Occipital lobe (tissue), 2 donors: ENCODE data around the gene PHACTR2. TPM values are rescaled to one million over a fixed set of nuclear protein-coding genes. Genes with fewer than 3 reads are reported as not detected.
"Not testable (repeated sequence)": the region's sequence is repeated elsewhere in the genome, so short reads cannot be mapped to it uniquely, and the experiment has no call there.

Source experiments
- DNase-seq: peaks from one replicate; lab custom pipeline; 2025; lab: John Stamatoyannopoulos, UW
- total RNA-seq: library from RNA; depleted of rRNA; stranded (reverse); fragments of >200 nt; gene quantifications from one replicate; pipeline ENCODE4 v1.2.3, GENCODE V29; 2014

The PHACTR2 gene
- total RNA-seq, 1 donor from 2014 or later: 20.6 TPM

DNA sequence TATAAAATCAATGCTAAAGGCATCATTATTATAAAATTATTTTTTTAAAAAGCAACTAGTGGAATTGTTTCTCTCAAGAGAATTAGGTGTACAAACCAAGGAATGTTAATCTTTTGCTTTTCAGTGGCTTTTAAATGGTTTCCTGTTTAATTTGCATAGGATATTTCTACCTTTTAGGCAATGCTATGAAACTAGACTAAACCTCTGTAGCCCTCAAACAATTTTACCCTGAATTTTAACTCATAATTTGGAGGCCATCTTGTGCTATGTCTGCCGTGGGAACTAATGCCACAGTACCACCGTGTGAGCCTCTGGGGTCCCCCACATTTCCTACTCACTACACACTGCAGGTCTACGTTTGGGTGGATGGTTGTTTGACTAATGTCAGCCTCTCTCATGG is 20.6 kb downstream of the PHACTR2 start:
- no peak for DNase-seq

DNA sequence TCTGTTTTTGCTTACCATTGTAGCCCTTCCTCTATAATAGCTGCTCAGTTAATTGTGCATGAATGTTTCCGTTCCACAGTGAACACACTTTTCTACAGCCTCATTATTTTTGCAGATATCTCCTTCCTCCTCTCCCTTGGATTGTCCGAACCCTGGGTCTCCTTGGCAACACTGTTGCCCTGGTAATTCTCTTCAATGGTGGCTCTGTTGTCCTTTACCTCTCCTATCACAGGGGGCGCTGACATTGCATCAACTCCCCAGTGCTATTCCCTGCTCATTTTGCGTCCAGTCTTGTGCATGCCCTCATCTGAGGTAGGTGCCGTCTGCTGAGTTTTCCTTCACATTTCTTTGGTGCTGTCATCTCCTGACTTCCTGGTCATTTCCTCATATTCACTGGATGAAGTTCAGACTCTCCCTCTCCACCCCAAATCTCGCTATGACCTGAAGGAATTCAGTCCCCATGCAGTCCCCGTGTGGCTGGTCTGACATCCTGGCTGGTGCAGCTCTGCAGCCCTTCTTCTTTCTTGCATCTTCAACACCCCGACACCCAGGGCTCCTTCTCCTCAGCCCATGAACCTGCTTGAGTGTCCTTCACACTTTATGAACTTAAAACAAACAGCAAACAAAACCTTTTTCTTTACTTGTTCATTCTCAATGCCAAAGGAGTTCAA is 21.1 kb downstream of the PHACTR2 start:
- no peak for DNase-seq

DNA sequence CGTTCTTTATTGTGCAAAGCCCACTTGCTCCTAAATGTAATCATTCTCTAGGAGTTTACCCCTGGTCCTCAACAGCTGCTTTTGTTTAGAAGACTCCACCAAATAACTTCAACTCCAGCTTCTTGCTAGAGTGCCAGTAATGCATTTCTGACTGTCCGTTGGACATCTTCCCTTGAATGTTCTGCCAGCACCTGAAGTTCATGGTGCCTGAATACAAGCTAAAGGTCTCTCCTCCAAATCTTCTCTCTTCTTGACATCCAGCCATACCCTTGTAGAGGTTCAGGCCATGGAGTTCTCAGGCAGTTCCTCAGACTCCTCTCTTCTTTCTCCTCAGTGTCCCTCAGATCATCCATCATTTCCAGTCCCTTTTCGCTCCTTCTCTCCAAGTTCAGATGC is 21.7 kb downstream of the PHACTR2 start:
- no peak for DNase-seq

DNA sequence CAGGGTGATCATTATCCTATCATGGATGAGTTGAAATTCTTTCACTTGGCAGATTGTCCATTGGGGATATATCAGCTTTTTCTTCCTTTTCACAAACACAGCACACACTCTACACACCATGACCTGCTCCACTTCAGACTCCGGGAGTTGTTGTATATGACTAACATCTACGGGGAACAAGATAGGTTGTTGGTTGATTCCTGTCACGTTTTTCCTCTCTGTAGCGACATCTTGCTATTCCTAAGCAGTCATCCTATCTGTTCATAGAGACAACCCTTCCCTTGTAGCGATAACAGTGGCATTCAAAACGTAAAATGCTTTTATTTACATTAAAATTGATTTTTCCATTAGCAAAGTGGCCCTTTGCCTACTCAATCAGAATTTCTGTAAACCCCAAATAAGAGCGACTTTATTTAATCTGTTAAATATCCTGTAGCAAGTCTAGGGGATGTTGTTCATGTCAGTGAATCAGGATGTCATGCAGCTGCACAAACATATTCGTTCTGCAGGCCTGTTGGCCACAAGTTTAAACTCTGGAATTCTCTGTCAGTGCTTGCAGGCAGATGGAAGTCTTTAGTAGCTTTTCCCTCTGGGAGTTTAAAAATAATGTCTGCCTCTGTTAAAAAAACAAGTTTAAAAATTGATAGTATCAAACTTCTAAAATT is 23.1 kb downstream of the PHACTR2 start:
- DNase-seq: no peak

DNA sequence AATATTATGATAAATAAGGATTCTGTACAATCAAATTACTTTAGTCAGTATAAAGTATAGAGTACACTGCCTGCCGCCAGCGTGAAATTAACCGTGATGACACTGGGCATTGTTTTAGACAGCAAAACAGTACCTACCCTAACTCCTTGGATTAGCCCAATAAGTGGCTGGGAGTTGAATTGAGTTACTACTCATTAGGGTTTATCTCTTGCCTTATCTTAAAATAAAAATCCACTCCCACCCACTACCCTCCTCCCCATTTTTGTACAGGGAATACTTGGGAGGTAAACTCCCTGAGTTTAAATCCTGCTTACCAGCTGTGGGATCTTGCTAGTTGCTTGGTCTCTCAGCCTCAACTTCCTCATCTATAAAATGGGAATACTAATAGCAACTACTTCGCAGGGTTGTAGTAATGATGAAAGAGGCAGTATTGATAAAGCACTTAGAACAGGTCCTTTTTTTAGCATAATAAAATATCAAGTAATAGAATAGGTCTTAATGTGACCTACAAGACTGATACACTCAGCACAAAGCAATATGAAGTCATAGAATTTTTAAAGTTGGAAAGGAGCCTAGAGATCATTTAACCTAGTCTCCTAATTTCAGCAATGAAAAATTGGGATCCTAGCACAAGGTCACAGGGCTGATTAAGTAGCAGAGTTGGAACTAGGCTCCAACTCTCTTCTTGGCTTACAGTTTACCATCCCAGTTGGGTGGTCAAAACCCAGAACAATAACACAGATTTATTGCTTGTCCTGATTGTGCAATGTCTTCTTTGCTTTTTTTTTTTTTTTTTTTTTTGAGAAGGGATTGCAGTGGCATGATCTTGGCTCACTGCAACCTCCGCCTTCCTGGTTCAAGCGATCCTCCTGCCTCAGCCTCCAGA is 23.8 kb downstream of the PHACTR2 start:
- no peak for DNase-seq

DNA sequence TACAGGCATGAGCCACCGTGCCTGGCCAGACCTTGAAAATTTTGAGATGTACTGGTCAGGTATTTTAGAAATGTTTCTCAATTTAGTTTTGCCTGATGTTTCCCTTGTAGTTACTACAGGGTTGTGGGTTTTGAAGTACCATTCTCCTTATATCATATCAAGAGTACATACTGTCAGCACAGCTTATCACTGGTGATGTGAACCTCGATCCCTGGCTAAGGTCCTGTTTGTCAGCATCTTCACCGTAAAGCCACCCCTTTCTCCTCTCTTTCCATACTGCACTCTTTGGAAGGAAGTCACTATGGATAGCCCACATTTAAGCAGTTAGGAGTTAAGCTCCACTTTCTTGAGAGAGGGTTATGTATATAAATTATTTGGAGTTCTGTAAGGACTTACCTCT is 27.8 kb downstream of the PHACTR2 start:
- no peak for DNase-seq

DNA sequence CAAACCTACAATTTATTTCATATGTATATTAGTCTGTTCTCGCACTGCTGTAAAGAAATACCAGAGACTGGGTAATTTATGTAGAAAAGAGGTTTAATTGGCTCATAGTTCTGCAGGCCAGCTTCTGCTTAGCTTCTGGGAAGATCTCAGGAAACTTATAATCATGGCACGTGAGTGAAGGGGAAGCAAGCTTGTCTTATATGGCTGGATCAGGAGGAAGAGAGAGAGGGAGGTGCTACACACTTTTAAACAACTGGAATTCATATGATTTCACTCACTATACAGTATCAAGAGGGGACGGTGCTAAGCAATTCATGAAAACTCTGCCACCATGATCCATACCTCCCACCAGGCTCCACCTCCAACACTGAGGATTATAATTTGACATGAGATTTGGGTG is 29.9 kb downstream of the PHACTR2 start:
- no peak for DNase-seq

DNA sequence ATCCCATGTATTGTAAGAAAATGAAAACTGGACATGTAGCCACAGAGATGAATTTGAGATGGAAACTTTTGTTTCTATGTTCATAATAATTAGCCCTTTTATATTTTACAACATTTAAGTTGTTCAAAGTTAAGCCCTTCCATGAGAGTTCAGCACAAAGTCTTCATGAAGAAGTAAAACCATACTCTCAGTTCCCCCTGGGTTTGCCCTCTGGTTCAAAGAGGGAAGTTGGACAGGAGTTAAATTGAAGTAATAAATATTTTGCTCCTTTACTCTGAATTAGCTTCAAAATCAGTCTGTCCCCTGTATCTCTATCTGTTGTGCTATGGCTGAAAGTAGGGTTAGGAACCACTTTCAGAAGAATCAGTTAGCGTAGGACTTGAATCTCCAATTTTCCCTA is 31.1 kb downstream of the PHACTR2 start:
- no peak for DNase-seq

DNA sequence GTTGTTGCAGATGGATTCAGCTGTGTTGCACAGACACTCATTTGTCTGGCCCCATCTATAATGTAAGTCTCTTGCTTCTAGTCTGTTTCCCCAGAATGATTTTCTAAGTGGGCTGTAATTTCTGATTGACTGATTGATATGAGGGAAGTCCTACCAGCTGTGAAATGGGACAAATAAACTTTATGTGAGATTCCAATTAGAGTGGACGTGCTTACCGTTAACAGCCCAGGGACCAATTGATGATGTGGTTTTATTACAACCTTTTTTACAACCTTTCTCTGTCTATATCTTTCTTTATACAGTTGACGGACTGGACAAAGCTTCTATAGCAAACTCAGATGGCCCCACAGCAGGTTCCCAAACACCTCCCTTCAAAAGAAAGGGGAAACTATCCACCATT is 33.9 kb downstream of the PHACTR2 start:
- DNase-seq: no peak

DNA sequence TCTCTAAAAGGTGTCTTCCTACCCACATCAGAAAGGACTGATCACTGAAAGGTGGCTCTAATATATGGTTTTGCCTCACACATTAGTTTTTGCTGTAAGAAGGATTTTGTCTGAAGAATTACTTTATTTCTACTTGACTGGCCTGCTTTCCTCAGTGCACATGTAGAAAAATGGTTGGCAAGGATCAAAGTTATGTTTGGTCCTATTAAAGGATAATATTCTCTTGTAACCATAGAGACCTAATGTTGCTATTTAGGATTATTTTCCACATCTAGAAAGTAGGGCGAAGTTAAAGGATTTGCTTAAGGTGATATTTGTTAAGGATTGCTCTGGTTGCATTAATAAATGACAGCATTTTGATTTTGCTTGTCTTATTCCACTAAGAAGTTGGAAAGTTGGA is 40.7 kb downstream of the PHACTR2 start:
- no peak for DNase-seq

DNA sequence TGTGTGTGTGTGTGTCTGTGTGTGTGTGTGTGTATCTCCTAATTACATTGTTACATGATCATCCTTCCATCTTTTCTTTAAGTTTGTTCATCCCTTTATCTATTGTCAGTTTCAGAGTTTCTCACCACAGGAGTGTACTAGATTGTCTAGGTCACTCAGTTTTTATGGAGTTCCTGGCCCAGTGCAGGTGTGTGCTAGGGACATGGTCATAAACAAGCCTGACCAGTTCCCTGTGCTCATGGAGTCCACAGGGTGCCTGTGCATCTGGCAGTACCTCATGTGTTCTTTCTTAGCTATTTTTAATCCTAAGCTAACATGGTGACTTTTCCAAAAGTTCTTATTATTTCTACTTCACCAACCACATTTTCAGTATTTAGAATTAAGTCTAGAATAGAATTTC is 43.9 kb downstream of the PHACTR2 start:
- no peak for DNase-seq

DNA sequence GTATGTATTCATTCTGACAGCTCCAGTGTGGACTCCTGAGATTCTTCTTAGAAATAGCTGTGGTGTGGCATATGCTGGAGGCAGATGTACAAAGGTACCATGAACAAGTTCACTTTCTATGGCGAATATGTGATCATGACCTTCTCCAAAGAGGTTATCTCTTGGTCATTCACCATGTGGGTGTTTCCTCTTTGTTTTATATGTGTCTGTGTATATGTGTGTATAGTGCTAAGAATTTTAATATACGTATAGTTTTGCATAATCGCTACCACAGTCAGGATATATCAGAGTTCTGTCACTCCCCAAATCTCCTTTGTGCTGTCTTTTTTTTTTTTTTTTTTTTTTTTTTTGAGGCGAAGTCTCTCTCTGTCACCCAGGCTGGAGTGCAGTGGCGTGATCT is 47.1 kb downstream of the PHACTR2 start:
- DNase-seq: no peak

DNA sequence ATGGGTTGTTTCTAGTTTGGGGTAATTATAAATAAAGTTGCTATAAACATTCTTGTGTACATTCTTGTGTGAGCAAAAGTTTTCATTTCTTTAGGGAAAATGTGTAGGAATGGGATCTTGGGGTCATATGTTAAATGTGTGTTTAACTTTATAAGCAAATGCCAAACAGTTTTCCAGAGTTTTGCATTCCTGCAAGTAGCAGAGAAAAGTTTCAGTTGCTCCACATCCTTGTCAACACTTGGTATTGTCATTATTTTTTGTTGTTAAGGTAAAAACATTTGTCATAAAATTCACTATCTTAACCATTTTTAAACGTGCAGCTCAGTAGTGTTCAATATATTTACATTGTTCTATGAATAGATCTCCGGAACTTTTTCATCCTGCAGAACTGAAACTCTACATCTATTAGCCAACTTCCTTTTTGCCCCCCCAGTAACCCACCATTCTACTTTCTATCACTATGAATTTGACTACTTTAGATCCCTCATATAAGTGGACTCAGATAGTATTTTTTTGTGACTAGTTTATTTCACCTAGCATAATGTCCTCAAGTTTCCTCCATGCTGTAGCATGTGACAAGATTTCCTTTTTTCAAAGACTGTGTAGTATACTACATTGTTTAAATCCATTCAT is 48.4 kb downstream of the PHACTR2 start:
- DNase-seq: no peak

DNA sequence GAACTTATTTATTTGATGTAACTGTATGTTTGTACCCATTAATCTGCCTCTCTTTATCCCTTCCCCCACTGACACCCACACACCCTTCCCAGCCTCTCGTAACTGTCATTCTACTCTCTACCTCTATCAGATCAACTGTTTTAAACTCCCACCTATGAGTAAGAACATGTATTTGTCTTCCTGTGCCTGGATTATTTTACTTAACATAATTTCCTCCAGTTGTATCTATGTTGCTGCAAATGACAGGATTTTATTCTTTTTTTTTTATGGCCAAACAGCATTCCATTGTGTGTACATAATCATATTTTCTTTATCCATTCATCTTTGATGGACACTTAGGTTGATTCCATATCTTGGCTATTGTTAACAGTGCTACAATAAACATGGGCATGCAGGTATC is 49.3 kb downstream of the PHACTR2 start:
- no peak for DNase-seq

DNA sequence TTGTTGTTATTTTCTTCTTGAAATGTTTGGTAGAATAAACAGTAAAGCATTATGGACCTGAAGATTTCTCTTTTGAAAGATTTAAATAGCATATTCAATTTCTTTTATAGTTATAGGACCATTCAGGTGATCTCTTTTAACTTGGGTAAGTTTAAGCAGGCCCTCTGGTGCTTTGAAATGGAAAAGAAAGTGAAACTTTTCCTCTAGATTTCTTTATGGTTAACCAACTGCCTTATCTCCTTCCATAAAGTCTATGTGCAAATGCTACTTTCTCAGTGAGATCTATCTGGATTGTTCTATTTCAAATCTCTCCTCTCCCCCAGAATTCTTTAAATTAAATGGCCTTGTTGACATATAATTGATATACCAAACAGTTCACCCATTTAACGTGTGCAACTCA is 54.0 kb downstream of the PHACTR2 start:
- no peak for DNase-seq

DNA sequence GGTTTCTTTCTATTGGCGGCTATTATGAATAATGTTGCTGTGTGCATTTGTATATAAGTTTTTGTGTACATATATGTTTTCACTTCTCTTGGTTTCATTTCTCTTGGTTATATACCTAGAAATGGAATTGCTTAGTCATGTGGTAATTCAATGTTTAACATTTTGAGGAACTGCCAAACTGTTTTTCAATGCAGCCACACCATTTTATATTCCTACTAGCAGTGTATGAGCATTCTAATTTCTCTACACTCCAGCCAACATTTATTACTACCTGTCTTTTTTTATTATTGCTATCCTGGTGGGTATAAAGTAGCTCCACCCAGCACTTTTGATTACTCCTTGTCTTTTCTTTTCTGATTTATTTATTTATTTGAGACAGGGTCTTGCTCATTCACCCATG is 54.8 kb downstream of the PHACTR2 start:
- no peak for DNase-seq

DNA sequence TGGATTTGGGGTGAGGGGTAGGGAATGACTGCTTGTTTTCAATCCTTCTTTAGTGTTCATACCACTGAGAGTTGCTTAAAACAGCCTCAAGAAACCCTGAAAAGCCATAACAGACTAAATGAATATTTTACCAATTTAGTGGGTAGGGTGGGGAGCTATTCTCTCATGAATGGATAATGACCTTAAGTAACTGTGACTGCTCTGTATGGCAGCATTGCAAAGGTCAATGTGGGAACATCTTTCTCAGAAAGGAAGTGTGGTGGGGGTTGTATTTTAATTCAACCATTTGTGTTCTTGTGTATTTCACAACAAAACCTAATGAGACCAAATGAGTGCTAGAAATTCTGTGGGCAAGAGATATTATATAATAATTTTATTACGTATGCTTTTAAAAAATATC is 55.7 kb downstream of the PHACTR2 start:
- DNase-seq: no peak

DNA sequence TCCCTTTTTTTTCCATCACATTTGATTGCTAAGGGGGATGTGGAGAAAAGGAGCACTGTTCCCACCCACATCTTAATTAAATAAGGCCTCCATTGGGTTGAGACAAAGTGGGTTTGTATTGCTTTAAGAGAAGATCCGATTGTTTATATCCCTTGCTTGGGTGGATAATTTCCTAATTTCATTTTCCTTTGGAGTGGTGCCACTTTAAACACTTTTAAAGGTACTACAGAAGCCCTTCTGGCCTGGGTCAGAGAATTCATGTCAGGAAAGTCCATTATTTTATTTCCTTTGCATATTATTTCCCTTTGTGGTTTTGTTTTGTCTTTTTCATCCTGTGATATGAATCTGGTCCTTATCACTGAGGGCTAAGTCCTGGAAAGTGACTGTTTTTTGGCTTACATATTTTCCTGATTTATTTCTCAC is 56.9 kb downstream of the PHACTR2 start:
- DNase-seq: no peak

DNA sequence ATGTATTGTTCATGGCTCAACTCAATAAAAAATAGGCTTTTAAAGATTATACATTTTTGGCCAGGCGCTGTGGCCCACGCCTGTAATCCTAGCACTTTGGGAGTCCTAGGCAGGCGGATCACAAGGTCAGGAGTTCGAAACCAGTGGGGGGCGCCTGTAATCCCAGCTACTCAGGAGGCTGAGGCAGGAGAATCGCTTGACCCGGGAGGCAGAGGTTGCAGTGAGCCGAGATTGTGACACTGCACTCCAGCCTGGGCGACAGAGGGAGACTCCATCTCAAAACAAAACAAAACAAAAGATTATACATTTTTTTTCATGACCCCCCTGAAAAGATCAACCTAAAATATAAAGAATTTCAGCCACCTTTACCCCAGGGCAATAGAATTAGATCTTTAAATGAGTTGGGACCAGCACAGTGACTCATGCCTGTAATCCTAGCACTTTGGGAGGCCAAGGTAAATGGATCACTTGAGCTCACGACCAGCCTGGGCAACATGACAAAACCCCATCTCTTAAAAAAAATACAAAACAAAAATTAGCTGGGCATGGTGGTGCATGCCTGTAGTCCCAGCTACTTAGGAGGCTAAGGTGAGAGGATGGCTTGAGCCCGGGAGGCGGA is 60.4 kb downstream of the PHACTR2 start:
- DNase-seq: not testable (repeated sequence)

DNA sequence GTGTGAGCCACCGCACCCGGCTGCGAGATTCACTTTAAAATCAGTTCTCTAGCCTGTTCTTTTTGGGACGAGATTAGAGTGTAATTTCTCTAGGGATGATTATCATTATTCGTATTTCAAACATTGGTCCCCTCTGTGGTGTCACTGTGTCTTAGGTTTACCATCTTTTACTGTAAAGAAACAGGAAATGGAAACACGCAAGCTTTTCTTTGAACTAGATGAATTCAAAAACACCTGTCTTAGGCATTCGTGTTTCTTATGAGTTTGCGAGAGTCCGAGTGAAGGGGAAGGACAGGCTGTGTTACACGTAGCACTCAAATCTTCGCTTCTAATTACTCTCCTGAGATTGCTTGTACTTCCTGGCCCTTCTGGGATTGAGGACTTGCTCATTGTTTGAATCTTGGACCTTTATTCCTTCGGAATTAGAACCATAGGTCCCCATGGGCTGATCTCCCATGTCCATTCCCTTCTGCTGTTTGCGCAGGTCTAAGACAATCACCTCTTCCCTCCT is 61.6 kb downstream of the PHACTR2 start:
- DNase-seq: no peak

DNA sequence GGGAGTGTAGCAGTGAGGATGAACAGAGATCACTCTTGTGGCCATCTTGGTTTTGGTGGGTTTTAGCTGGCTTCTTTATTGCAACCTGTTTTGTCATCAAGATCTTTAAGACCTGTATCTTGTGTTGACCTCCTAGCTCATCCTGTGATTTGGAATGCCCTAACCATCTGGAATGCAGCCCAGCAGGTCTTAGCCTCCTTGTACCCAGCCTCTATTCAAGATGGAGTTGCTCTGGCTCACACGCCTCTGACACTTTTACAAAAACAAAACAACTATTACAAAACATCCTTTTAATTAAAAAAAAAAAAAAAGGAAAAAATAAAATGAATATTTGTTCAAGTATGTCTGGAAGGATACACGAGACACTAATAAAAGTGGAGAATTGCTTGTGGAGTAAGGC is 62.4 kb downstream of the PHACTR2 start:
- no peak for DNase-seq
